ENCODE measurements around the gene CNTNAP2.
"Not testable (repeated sequence)": the region's sequence is repeated elsewhere in the genome, so short reads cannot be mapped to it uniquely, and the experiment has no call there.

The CNTNAP2 gene

DNA sequence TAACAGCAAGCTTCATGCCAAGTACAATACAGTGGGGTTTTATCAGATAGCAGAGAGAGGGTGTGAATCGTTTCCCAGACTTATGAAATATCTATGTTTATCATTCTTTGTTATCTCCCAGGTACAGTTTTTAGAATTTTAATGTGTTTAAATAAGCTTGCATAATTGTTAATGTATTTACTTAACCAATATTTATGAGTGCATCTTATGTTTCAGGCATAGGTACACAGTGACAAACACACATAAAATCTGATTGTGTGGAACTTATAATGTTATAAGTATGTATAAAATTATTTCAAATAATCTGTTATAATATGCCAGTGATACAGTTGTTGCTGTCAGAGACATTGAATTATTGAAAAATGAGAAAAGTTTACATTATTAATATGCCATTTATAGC, 1462.5 kb downstream of the CNTNAP2 start:
- TF ChIP-seq, protein P1, sequence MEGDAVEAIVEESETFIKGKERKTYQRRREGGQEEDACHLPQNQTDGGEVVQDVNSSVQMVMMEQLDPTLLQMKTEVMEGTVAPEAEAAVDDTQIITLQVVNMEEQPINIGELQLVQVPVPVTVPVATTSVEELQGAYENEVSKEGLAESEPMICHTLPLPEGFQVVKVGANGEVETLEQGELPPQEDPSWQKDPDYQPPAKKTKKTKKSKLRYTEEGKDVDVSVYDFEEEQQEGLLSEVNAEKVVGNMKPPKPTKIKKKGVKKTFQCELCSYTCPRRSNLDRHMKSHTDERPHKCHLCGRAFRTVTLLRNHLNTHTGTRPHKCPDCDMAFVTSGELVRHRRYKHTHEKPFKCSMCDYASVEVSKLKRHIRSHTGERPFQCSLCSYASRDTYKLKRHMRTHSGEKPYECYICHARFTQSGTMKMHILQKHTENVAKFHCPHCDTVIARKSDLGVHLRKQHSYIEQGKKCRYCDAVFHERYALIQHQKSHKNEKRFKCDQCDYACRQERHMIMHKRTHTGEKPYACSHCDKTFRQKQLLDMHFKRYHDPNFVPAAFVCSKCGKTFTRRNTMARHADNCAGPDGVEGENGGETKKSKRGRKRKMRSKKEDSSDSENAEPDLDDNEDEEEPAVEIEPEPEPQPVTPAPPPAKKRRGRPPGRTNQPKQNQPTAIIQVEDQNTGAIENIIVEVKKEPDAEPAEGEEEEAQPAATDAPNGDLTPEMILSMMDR (IDR thresholded peaks at IDR 0.05; ENCODE audit: control insufficient read depth, extremely low read depth, insufficient read depth): no peak
- no peak overlapping the region for H3K4me3 ChIP-seq (ENCODE audit: low read depth, low read length)
- DNase-seq (ENCODE audit: low read depth): peak; percentile 58

DNA sequence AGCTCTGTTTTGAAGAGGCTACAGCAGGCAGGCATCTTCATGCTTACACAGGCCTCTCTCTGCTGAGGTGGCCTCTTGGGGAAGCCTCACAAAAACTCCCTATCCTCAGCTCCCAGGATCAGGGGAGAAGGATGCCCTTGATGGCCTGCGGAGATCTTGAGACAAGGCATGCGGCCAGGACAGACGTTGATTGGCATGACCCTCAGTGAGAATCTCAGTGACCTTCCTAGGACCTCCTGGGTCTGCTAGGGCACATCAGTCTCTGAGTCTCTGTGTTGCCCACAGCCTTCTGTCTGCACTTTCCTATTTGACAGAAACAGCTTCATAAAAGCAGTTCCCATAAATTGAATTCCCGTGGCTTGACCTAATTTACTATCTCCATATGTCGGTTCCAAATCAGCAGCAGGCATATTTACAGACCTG, 1468.2 kb downstream of the CNTNAP2 start:
- TF ChIP-seq, protein P1 (IDR thresholded peaks at IDR 0.05; ENCODE audit: control insufficient read depth, extremely low read depth, insufficient read depth): no peak
- no peak for DNase-seq (ENCODE audit: low read depth)
- no peak overlapping the region for H3K4me3 ChIP-seq (ENCODE audit: low read depth, low read length)

DNA sequence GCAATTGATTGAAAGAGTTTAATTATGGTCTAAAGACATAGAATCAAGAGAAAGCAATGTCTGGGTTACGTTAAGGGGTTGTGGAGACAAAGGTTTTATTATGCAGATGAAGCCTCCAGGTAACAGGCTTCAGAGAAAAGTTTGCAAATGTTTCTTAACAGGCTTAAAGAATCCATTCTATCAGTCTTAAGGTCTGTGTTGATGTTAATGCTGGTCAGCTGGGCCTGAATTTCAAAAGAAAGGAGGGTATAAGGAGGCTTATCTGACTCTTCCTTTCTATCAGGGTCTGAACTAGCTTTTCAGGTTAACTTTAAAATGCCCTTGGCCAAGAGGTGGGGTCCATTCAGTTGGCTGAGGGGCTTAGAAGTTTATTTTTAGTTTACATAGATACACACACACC, 1469.5 kb downstream of the CNTNAP2 start:
- H3K4me3 ChIP-seq (ENCODE audit: low read depth, low read length): no peak overlapping the region
- DNase-seq (ENCODE audit: low read depth): no peak

DNA sequence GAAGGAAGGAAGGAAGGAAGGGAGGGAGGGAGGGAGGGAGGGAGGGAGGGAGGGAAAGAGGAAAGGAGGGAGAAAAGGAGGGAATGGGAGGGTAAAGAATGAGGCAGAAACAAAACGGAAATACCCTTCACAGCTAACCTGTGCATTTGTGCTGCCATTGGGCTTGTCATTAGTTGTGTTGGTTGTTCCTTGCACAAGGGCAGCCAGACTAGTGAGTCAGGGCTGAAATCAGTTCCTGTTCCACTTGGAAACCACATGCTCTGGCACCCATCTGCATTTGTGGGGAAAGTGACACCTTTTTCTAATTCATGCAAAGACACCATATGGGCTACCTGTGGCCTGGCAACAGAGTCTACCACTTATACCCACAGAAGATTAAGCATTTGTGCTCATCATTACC, 1469.9 kb downstream of the CNTNAP2 start:
- no peak overlapping the region for H3K4me3 ChIP-seq (ENCODE audit: low read depth, low read length)
- TF ChIP-seq, protein P1 (IDR thresholded peaks at IDR 0.05; ENCODE audit: control insufficient read depth, extremely low read depth, insufficient read depth): no peak
- DNase-seq (ENCODE audit: low read depth): no peak

More for the DNA sequence above, 1469.5 kb downstream of the CNTNAP2 start:
- TF ChIP-seq, protein P1 (IDR thresholded peaks at IDR 0.05; ENCODE audit: control insufficient read depth, extremely low read depth, insufficient read depth): no peak

- DNase-seq (ENCODE audit: low read depth): no peak
- TF ChIP-seq, protein P1 (IDR thresholded peaks at IDR 0.05; ENCODE audit: control insufficient read depth, extremely low read depth, insufficient read depth): no peak
- H3K4me3 ChIP-seq (ENCODE audit: low read depth, low read length): no peak overlapping the region
These were observed 1476.9 kb downstream of the CNTNAP2 start for GRCh38 chr7:147593271-147594057.

DNA sequence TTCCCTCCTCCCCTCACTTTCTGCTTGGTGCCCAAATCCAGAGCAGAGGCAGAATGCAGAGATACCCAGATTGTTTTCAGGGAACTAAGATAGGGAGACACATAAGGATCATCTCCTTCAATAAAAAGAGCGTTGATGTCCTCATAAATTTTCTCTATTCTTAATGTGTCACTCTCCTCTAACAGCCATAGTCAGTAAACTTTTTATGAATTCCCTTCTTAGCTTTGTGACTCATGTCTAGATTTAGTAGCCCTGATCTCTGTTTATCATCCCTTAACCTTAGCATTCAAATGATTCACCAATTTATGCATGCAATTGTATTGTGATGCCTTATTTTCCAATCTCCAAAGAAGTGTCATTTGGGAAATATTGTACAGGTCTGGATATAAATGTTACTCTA, 1478.4 kb downstream of the CNTNAP2 start:
- TF ChIP-seq, protein P1 (IDR thresholded peaks at IDR 0.05; ENCODE audit: control insufficient read depth, extremely low read depth, insufficient read depth): no peak
- no peak overlapping the region for H3K4me3 ChIP-seq (ENCODE audit: low read depth, low read length)
- DNase-seq (ENCODE audit: low read depth): no peak

- DNase-seq (ENCODE audit: low read depth); H3K4me3 ChIP-seq (ENCODE audit: low read depth, low read length): not testable (repeated sequence)
These were observed 1482.1 kb downstream of the CNTNAP2 start for GRCh38 chr7:147598687-147599086.
